H9 (cell line): ENCODE measurements around the gene DNALI1. TPM values are rescaled to one million over a fixed set of nuclear protein-coding genes. Genes with fewer than 3 reads are reported as not detected.

Experiments used
- DNase-seq: peaks from one replicate; pipeline ENCODE4 v3.0.0-alpha.2; 2017
- H2AFZ ChIP-seq: one replicate; pipeline ENCODE4 v1.6.1; 2013; ENCODE audit warnings: mild to moderate bottlenecking, low read length, control low read depth, moderate library complexity
- H2AK5ac ChIP-seq: 2 replicates; pipeline ENCODE4 v1.6.1; 2013; ENCODE audit warnings: low read length, control low read depth, mixed read lengths; ENCODE audit not compliant: insufficient read length
- H2BK120ac ChIP-seq: one replicate; pipeline ENCODE4 v1.6.1; 2013; ENCODE audit warnings: low read depth, mild to moderate bottlenecking, low read length, control low read depth, inconsistent platforms; ENCODE audit not compliant: poor library complexity, severe bottlenecking
- H2BK12ac ChIP-seq: 2 replicates; pipeline ENCODE4 v1.6.1; 2013; ENCODE audit warnings: low read length, control low read depth, mixed read lengths, low read depth; ENCODE audit not compliant: insufficient read length
- H2BK15ac ChIP-seq: 2 replicates; pipeline ENCODE4 v1.6.1; 2013; ENCODE audit warnings: low read depth, low read length, control low read depth
- H2BK20ac ChIP-seq: one replicate; pipeline ENCODE4 v1.6.1; 2013; ENCODE audit warnings: low read depth, mild to moderate bottlenecking, low read length, control low read depth, inconsistent platforms; ENCODE audit not compliant: poor library complexity, severe bottlenecking
- H2BK5ac ChIP-seq: 2 replicates; pipeline ENCODE4 v1.6.1; 2013; ENCODE audit warnings: low read length, control low read depth, mixed read lengths; ENCODE audit not compliant: insufficient read length
- H3K14ac ChIP-seq: 2 replicates; pipeline ENCODE4 v1.6.1; 2013; ENCODE audit warnings: low read length, control low read depth; ENCODE audit not compliant: insufficient read depth
- H3K18ac ChIP-seq: 2 replicates; pipeline ENCODE4 v1.6.1; 2013; ENCODE audit warnings: low read depth, mild to moderate bottlenecking, mixed read lengths, low read length, control low read depth; ENCODE audit not compliant: insufficient read length
- H3K23ac ChIP-seq: 2 replicates; pipeline ENCODE4 v1.6.1; 2013; ENCODE audit warnings: low read length, control low read depth, mixed read lengths, low read depth; ENCODE audit not compliant: insufficient read length
- H3K23me2 ChIP-seq: 2 replicates; pipeline ENCODE4 v1.6.1; 2013; ENCODE audit warnings: low read depth, mild to moderate bottlenecking, mixed read lengths, low read length, control low read depth; ENCODE audit not compliant: insufficient read length, poor library complexity, severe bottlenecking
- H3K27ac ChIP-seq: 2 replicates; pipeline ENCODE4 v1.5.1; 2013; ENCODE audit warnings: low read length, control low read depth, mixed read lengths, low read depth; ENCODE audit not compliant: insufficient read length
- H3K27me3 ChIP-seq: 2 replicates; pipeline ENCODE4 v1.6.1; 2013; ENCODE audit warnings: low read length, control low read depth, inconsistent platforms; ENCODE audit not compliant: insufficient read depth
- H3K4ac ChIP-seq: 2 replicates; pipeline ENCODE4 v1.6.1; 2013; ENCODE audit warnings: low read depth, mild to moderate bottlenecking, control low read depth, inconsistent platforms, low read length, moderate library complexity
- H3K4me1 ChIP-seq: 2 replicates; pipeline ENCODE4 v1.6.1; 2013; ENCODE audit warnings: low read length, control low read depth, inconsistent platforms; ENCODE audit not compliant: insufficient read depth
- H3K4me2 ChIP-seq: 2 replicates; pipeline ENCODE4 v1.6.1; 2013; ENCODE audit warnings: low read length, control low read depth, mixed read lengths; ENCODE audit not compliant: insufficient read length, insufficient read depth
- H3K56ac ChIP-seq: 2 replicates; pipeline ENCODE4 v1.6.1; 2013; ENCODE audit warnings: low read depth, mild to moderate bottlenecking, mixed read lengths, low read length, control low read depth; ENCODE audit not compliant: insufficient read length
- H3K79me1 ChIP-seq: 2 replicates; pipeline ENCODE4 v1.6.1; 2013; ENCODE audit warnings: low read depth, mild to moderate bottlenecking, moderate library complexity, low read length, control low read depth, inconsistent platforms; ENCODE audit not compliant: insufficient read depth, poor library complexity, severe bottlenecking
- H3K79me2 ChIP-seq: 2 replicates; pipeline ENCODE4 v1.6.1; 2013; ENCODE audit warnings: low read length, control low read depth, inconsistent platforms; ENCODE audit not compliant: insufficient read depth
- H3K9ac ChIP-seq: 2 replicates; pipeline ENCODE4 v1.6.1; 2013; ENCODE audit warnings: low read length, control low read depth, mixed read lengths; ENCODE audit not compliant: insufficient read length; ENCODE audit errors: extremely low read depth
- H3K9me3 ChIP-seq: one replicate; pipeline ENCODE4 v1.6.1; 2013; ENCODE audit warnings: low read depth, low read length, inconsistent platforms; ENCODE audit not compliant: control insufficient read depth
- H3T11ph ChIP-seq: one replicate; pipeline ENCODE4 v1.6.1; 2013; ENCODE audit warnings: mild to moderate bottlenecking, low read length, control low read depth, inconsistent platforms
- H4K20me1 ChIP-seq: one replicate; pipeline ENCODE4 v1.6.1; 2013; ENCODE audit not compliant: control insufficient read depth, insufficient read length, insufficient read depth
- H4K5ac ChIP-seq: 2 replicates; pipeline ENCODE4 v1.6.1; 2013; ENCODE audit warnings: low read depth, mild to moderate bottlenecking, mixed read lengths, low read length, control low read depth; ENCODE audit not compliant: insufficient read length
- H4K8ac ChIP-seq: replicated peaks from 2 replicates; pipeline ENCODE4 v1.6.1; 2013; ENCODE audit warnings: low read length, control low read depth, mixed read lengths, low read depth; ENCODE audit not compliant: insufficient read length
- H4K91ac ChIP-seq: 2 replicates; pipeline ENCODE4 v1.6.1; 2013; ENCODE audit warnings: low read depth, mild to moderate bottlenecking, moderate library complexity, mixed read lengths, low read length, control low read depth; ENCODE audit not compliant: insufficient read length
- H3K27ac Mint-ChIP-seq, 3 experiments: 2 replicates in 2 of 3; 3 replicates in 1 of 3; pipeline ENCODE4 v1.8.0; 2020 to 2021; ENCODE audit warnings: mixed read lengths in 3 of 3, mild to moderate bottlenecking in 1 of 3, moderate library complexity in 1 of 3
- H3K27me3 Mint-ChIP-seq: 2 replicates; pipeline ENCODE4 v1.8.0; 2021; ENCODE audit warnings: low read depth, mild to moderate bottlenecking, moderate library complexity, mixed read lengths
- H3K36me3 Mint-ChIP-seq, 3 experiments: 2 replicates in 2 of 3; 3 replicates in 1 of 3; pipeline ENCODE4 v1.8.0; 2020 to 2021; ENCODE audit warnings: low read depth in 3 of 3, mixed read lengths in 3 of 3; ENCODE audit not compliant: insufficient read depth in 1 of 3
- H3K4me1 Mint-ChIP-seq, 2 experiments: 2 replicates each; pipeline ENCODE4 v1.8.0; 2020; ENCODE audit warnings: mixed read lengths in 2 of 2
- H3K4me3 Mint-ChIP-seq, 2 experiments: 2 replicates in 1 of 2; 3 replicates in 1 of 2; pipeline ENCODE4 v1.8.0; 2020 to 2021; ENCODE audit warnings: mild to moderate bottlenecking in 2 of 2, mixed read lengths in 2 of 2, moderate library complexity in 1 of 2
- H3K9me3 Mint-ChIP-seq, 2 experiments: 2 replicates in 1 of 2; 3 replicates in 1 of 2; pipeline ENCODE4 v1.8.0; 2020; ENCODE audit warnings: mild to moderate bottlenecking in 2 of 2, mixed read lengths in 2 of 2, moderate library complexity in 1 of 2
- CTCF ChIP-seq: fragments of 200-600 bp; sonication (generic); conservative IDR thresholded peaks from 3 replicates; pipeline ENCODE4 v1.8.0; 2021; ENCODE audit warnings: antibody characterized with exemption, mild to moderate bottlenecking
- WGBS: extraction: QIAGEN DNeasy Blood & Tissue Kit; methylation state at CpG from one replicate; pipeline ENCODE4 v1.1.7; 2013; ENCODE audit warnings: missing lambda C conversion rate, low lambda C conversion rate, mixed read lengths; ENCODE audit not compliant: insufficient read length; ENCODE audit errors: extremely low coverage; 5-methylcytosine and 5-hydroxymethylcytosine counted together
- total RNA-seq: library from RNA; stranded (reverse); gene quantifications from 2 replicates; pipeline ENCODE4 v1.2.1, GENCODE V29; 2021

The DNALI1 gene
- total RNA-seq, 1 experiment from 2014 or later = 18.0 TPM

DNA sequence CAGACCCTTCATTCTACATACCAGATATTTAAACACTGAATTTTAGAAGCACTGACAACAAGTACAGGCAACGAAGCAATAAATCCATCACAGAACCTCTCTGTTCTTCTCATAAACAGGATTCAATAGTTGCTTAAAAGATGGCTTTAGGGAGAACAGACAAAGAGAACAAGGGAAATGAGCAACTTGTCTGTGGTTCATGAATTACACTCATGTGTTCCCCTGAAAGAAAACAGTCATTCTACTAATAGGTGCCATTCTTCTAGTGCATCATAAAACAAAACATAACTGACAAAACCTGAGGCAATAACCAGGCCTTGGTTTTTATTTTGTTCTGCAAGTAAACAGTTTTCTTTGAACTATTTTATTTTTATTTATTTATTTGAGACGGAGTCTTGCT is 32.2 kb downstream of the DNALI1 start:
- Histone ChIP-seq H3K23ac (no peak overlapping the region), H3K23me2 (no peaks in the 10 kb centered on the region), H3K9ac (no peak overlapping the region), H3K27ac (no peak overlapping the region), H2BK5ac (no peak overlapping the region), H4K91ac (no peak overlapping the region), H3K4ac (no peak overlapping the region), H3K79me1 (no peaks in the 10 kb centered on the region), H3T11ph (no peak overlapping the region), H3K18ac (no peak overlapping the region), H4K20me1 (no peaks in the 10 kb centered on the region), H4K8ac (no peak overlapping the region), H3K56ac (no peak overlapping the region), H3K4me2 (no peak overlapping the region), H2BK120ac (no peak overlapping the region), H4K5ac (no peak overlapping the region), H3K27me3 (no peaks in the 10 kb centered on the region), H3K79me2 (peaks cover 6% of the 10 kb centered on the region; the same call in 1 of the 2 replicates), H2AK5ac (no peak overlapping the region), H3K4me1 (no peaks in the 10 kb centered on the region), H2BK15ac (no peak overlapping the region), H2BK12ac (no peak overlapping the region), H2AFZ (no peak overlapping the region), H3K14ac (no peak overlapping the region), H2BK20ac (no peak overlapping the region), H3K9me3 (no peaks in the 10 kb centered on the region)
- H3K36me3 Mint-ChIP-seq = peaks cover 41 to 78% (median 73%) of the 10 kb centered on the region in 3 experiments; a peak in 6 of 7 replicates
- H3K4me3 Mint-ChIP-seq = no peak overlapping the region
- DNase-seq = no peak
- peaks cover 0 to 1% of the 10 kb centered on the region in 2 experiments; a peak in 1 of 4 replicates for H3K4me1 Mint-ChIP-seq
- TF ChIP-seq CTCF = no peak
- no peaks in the 10 kb centered on the region for H3K27me3 Mint-ChIP-seq
- no peak overlapping the region for H3K27ac Mint-ChIP-seq
- WGBS = no CpG with 5 or more reads among the region's 2 CpGs
- no peaks in the 10 kb centered on the region for H3K9me3 Mint-ChIP-seq
